Heart left ventricle (tissue), 16 donors: Measurements from ENCODE around the gene CDON. TPM values are rescaled to one million over a fixed set of nuclear protein-coding genes. Genes with fewer than 3 reads are reported as not detected.
A peak's percentile ranks its signal among the peaks of the same experiment; 100 is the strongest.

Source experiments
- ATAC-seq, 4 donors: fragments of 200-7000 bp; cut with Tn5 transposase; one replicate each; pipeline ENCODE4 v1.9.1; 2020 to 2022; ENCODE audit warnings: moderate library complexity in 4 of 4, mild to moderate bottlenecking in 3 of 4, moderate number of reproducible peaks in 1 of 4
- DNase-seq, 5 donors: peaks; one replicate each; pipeline ENCODE4 v3.0.0-alpha.2; 2020
- H3K27ac ChIP-seq, 12 donors: fragments of 200-600 bp; sonication (generic) in 4 of 12; one replicate each; pipeline versions ENCODE4 v1.5.0 to v1.8.0; 2016 to 2022; ENCODE audit warnings: mild to moderate bottlenecking in 2 of 12
- H3K27me3 ChIP-seq, 9 donors: fragments of 200-600 bp; sonication (generic) in 2 of 9; one replicate each; pipeline versions ENCODE4 v1.5.1 to v1.8.0; 2016 to 2022; ENCODE audit warnings: mild to moderate bottlenecking in 3 of 9
- H3K36me3 ChIP-seq, 9 donors: fragments of 200-600 bp; sonication (generic) in 2 of 9; one replicate each; pipeline versions ENCODE4 v1.5.0 to v1.8.0; 2018 to 2022; ENCODE audit warnings: mild to moderate bottlenecking in 2 of 9
- H3K4me1 ChIP-seq, 12 donors: fragments of 200-600 bp; sonication (generic) in 4 of 12; one replicate each; pipeline versions ENCODE4 v1.5.0 to v1.8.0; 2016 to 2022; ENCODE audit warnings: mild to moderate bottlenecking in 3 of 12
- H3K4me3 ChIP-seq, 12 donors: fragments of 200-600 bp; sonication (generic) in 4 of 12; one replicate each; pipeline versions ENCODE4 v1.5.0 to v1.8.0; 2017 to 2022; ENCODE audit warnings: mild to moderate bottlenecking in 9 of 12, moderate library complexity in 4 of 12
- H3K9me3 ChIP-seq, 12 donors: fragments of 200-600 bp; sonication (generic) in 4 of 12; one replicate each; pipeline versions ENCODE4 v1.5.0 to v1.8.0; 2016 to 2022; ENCODE audit warnings: mild to moderate bottlenecking in 1 of 12
- POLR2A ChIP-seq, 2 donors: fragments of 450-650 bp; IDR thresholded peaks; one replicate each; pipeline ENCODE4 v1.6.1; 2017; ENCODE audit warnings: antibody characterized with exemption in 2 of 2, mild to moderate bottlenecking in 2 of 2, moderate library complexity in 2 of 2
- WGBS, 4 donors: extraction: QIAGEN DNeasy Blood & Tissue Kit in 2 of 4; methylation state at CpG; one replicate each; pipeline versions ENCODE4 v1.1.5 to v1.1.7; 2013 to 2018; 5-methylcytosine and 5-hydroxymethylcytosine counted together
- intact Hi-C, 10 donors: fragments of 100-400 bp; cut with DNase I; formaldehyde crosslinking; loops; one replicate each; pipeline versions ENCODE4 v1.11.1 to v1.14.2; 2022
- polyA plus RNA-seq, 2 donors: library from polyadenylated mRNA; stranded (reverse); fragments of 200-250 nt; gene quantifications; one replicate each; pipeline ENCODE4 v1.2.3, GENCODE V29; 2013
- total RNA-seq, 9 donors: library from RNA; depleted of rRNA in 2 of 9; stranded (reverse); fragments of >200 nt in 2 of 9; fragmentation: NEBNext Ultra II Directional in 3 of 9; extraction: Animal tissue kit (Norgen Biotek cat#: 25700) in 3 of 9; gene quantifications; one replicate each; pipeline versions ENCODE4 v1.1.0 to v1.2.4, GENCODE V29; 2016 to 2023
- TF ChIP-seq, protein P1 (sequence below), 12 donors: fragments of 200-600 bp; sonication (generic) in 4 of 12; IDR thresholded peaks; one replicate each; pipeline versions ENCODE4 v1.5.0 to v1.8.0; 2018 to 2022; ENCODE audit warnings: antibody characterized with exemption in 12 of 12, mild to moderate bottlenecking in 5 of 12
- donor health status: ischemic (EF 13 %, LVEDD 7.1; RV severe dilation, severe dysfunction).
- donor health status: healthy with polysubstance abuse.
- donor health status: DM: no; HTN: yes; CAD: no.
- donor health status: DM: no; HTN: no; CAD: no.
- donor health status: ischemic (EF 25% LVEDD 6.9; RV normal size, moderate dysfunction).
- donor health status: ischemic (EF 25% LVEDD 5.7; RV mildly dilated, moderate dysfunction).
- donor health status: healthy.
- donor health status: DM: yes; HTN: yes; CAD: no.
- donor health status: ischemic (EF 35%, LVEDD 5.7; RV mildly dilated, moderate dysfunction).
- donor health status: nonischemic (EF 11% LVEDD 7.7; RV severe dilation, severe dysfunction).
- donor health status: DM: yes; HTN: yes; CAD: no.
- donor health status: PGD.
- donor health status: ischemic (EF 29% LVEDD 5.4; RV normal size, mild dysfunction).
- donor health status: nonischemic (EF 23%, LVEDD 6.1; RV moderate dilation, normal function).

The CDON gene
- total and polyA plus RNA-seq, 11 donors = 1.2 to 51.5 (median 7.3) TPM

DNA sequence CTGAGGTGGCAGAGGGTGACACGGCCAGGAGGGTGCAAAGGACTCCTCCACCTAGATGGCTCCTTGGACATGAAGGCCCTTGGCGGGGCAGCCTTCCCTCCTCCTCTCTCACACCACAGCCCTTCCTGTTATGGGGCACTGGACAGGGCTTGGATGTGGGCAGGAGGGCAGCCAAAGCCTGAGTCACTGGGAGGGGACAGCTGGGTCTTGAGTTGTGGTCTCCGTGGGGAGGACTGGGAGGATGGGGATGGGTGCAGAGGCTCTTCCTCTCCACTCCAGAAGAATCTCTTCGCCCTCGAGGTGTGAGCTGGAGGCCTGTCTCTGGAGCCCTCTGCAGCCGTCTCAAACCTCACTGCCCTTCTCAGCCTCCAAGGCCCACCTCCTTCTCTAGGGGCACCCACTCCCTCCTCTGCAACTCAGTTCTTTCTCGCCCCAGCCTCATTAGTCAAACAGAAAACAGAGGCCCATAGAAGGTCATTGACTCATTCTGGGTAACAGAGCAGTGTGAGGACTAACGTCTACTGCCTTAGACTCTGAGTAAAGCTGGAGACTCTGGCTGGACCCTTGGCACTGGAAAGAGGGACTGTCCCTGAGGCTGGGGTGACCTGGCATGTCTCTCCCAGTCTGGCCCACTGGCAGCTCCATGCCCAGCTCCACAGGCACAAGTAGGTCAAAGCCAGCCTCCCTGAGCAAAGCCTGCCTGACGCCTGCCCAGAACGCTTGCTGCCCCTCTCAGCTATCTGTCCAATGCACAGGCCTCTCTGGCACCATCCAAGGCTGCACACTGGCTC is 47.5 kb upstream of the CDON start:
- WGBS, 4 donors = 72 to 78% (median 75%) methylated on average over 6 to 10 of the region's 10 CpGs
- Histone ChIP-seq H3K27ac (peak overlapping the region in 5 of 12 donors; percentile 5 to 87 (median 63)), H3K27me3 (no peaks in the 10 kb centered on the region), H3K4me3 (no peak overlapping the region), H3K4me1 (peaks cover 3 to 51% (median 33%) of the 10 kb centered on the region in 12 donors), H3K36me3 (no peaks in the 10 kb centered on the region), H3K9me3 (no peaks in the 10 kb centered on the region)
- intact Hi-C loops = loop anchor here in 3 of 10 donors (5.0 kb wide), 1 partner anchor 48 kb away; the partner anchor contains the start of gene CDON (in 3 of the 3)
- ATAC-seq = no peak
- peak in 2 of 5 donors; percentile 55 to 62 for DNase-seq
- no peak for TF ChIP-seq POLR2A (IDR thresholded peaks at IDR 0.05)
- TF ChIP-seq, protein P1, sequence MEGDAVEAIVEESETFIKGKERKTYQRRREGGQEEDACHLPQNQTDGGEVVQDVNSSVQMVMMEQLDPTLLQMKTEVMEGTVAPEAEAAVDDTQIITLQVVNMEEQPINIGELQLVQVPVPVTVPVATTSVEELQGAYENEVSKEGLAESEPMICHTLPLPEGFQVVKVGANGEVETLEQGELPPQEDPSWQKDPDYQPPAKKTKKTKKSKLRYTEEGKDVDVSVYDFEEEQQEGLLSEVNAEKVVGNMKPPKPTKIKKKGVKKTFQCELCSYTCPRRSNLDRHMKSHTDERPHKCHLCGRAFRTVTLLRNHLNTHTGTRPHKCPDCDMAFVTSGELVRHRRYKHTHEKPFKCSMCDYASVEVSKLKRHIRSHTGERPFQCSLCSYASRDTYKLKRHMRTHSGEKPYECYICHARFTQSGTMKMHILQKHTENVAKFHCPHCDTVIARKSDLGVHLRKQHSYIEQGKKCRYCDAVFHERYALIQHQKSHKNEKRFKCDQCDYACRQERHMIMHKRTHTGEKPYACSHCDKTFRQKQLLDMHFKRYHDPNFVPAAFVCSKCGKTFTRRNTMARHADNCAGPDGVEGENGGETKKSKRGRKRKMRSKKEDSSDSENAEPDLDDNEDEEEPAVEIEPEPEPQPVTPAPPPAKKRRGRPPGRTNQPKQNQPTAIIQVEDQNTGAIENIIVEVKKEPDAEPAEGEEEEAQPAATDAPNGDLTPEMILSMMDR (IDR thresholded peaks at IDR 0.05) = no peak

DNA sequence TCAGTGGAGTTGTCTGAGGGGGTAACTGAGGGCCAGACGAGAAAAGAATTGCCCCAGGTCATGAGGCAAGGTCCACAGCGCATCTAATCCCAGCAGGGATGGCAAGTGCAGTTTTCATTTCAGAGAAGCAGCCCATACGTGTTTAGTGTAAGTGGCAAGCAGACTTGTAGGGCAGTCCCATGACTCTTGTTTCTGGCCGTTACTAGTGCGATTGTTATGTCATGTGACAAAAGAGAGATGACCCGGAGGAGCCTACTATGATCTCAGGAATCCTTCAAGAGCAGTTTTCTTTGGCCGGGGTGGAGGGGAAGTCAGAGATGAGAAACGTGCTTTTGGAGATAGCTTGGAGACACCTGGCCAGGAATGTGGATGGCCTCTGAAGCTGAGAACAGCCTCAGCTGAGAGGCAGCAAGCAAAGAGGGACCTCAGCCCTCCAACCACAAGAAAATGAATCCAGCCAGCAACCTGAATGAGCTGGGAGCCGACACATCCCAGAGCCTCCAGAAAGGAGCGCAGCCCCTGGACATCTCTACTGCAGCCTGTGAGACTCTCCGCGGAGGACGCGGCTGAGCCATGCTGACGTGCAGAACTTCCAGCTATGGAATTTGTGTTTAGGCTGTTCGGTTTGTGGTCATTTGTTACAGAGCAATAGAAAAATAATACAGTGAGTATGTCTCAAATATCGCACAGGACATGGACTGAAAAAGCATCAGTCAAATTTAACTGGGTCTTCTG is 44.1 kb upstream of the CDON start:
- ATAC-seq = no peak
- TF ChIP-seq POLR2A (IDR thresholded peaks at IDR 0.05) = no peak
- TF ChIP-seq, protein P1 (IDR thresholded peaks at IDR 0.05) = no peak
- Histone ChIP-seq H3K27me3 (no peaks in the 10 kb centered on the region), H3K9me3 (no peaks in the 10 kb centered on the region), H3K4me1 (peaks cover 0 to 30% (median 12%) of the 10 kb centered on the region in 12 donors), H3K27ac (no peak overlapping the region), H3K36me3 (no peaks in the 10 kb centered on the region), H3K4me3 (no peak overlapping the region)
- WGBS, 4 donors = 75 to 81% (median 80%) methylated on average over 17 of the region's 17 CpGs
- DNase-seq = no peak
- intact Hi-C loops = no loop called here

DNA sequence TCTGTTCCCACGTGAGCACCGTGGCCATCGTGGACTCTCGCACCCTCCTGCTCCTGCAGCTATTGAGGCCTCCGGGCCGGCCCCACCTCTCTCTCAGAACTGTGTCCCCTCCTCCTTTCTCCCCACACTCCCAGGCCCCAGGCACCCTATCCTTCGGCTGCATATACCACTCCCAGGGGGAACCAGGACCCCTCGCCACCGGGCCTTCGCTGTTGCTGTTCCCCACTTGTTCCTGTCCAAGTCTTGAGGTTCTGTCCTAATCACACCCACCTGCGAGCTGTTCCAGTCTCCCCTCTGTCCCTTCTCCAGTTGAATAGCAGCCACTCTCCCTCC is 43.0 kb upstream of the CDON start:
- 85 to 88% (median 86%) methylated on average over 11 of the region's 11 CpGs for WGBS, 4 donors

More for the DNA sequence above, 43.0 kb upstream of the CDON start:
- intact Hi-C loops = no loop called here
- peaks cover 0 to 21% (median 8%) of the 10 kb centered on the region in 12 donors for H3K4me1 ChIP-seq
- H3K36me3 ChIP-seq = no peaks in the 10 kb centered on the region
- ATAC-seq (no peak), DNase-seq (no peak)
- H3K4me3 ChIP-seq = no peak overlapping the region
- no peak for TF ChIP-seq POLR2A (IDR thresholded peaks at IDR 0.05)
- TF ChIP-seq, protein P1 (IDR thresholded peaks at IDR 0.05) = no peak
- no peaks in the 10 kb centered on the region for H3K27me3 ChIP-seq
- H3K27ac ChIP-seq = no peak overlapping the region
- H3K9me3 ChIP-seq = no peaks in the 10 kb centered on the region
